HPDE6-E6E7 (cell line): Measurements from ENCODE around the gene RAPGEFL1.
"Not testable (repeated sequence)": the region's sequence is repeated elsewhere in the genome, so short reads cannot be mapped to it uniquely, and the experiment has no call there.

Experiments
- DNase-seq: peaks from one replicate; pipeline ENCODE4 v3.0.0; 2011; ENCODE audit warnings: missing footprints; ENCODE audit errors: extremely low spot score

Gene RAPGEFL1

GRCh38 chr17:40209404-40210093 is 32.3 kb downstream of the RAPGEFL1 start:
- DNase-seq, result no peak

GRCh38 chr17:40213914-40214313 is 36.6 kb downstream of the RAPGEFL1 start:
- DNase-seq, result not testable (repeated sequence)

GRCh38 chr17:40218006-40218739 is 40.9 kb downstream of the RAPGEFL1 start:
- no peak for DNase-seq

GRCh38 chr17:40218740-40219593 is 41.7 kb downstream of the RAPGEFL1 start, which contains the start of gene WIPF2:
Gene WIPF2 (plus strand): TSS chr17:40219304. CDS start chr17:40256460, 37,156 bp downstream.
- peak; percentile 87 for DNase-seq

GRCh38 chr17:40219594-40220338 is 42.5 kb downstream of the RAPGEFL1 start:
- peak; percentile 45 for DNase-seq

- DNase-seq, result no peak
Observed at GRCh38 chr17:40224718-40225550, 47.7 kb downstream of the RAPGEFL1 start.

- DNase-seq, result not testable (repeated sequence)
Observed at GRCh38 chr17:40229146-40229545, 51.9 kb downstream of the RAPGEFL1 start.

- DNase-seq, result no peak
Observed at GRCh38 chr17:40230670-40231069, 53.4 kb downstream of the RAPGEFL1 start.

- not testable (repeated sequence) for DNase-seq
Observed at GRCh38 chr17:40231928-40232327, 54.7 kb downstream of the RAPGEFL1 start.

GRCh38 chr17:40241252-40241834 is 64.1 kb downstream of the RAPGEFL1 start:
- DNase-seq, result no peak

- no peak for DNase-seq
Observed at GRCh38 chr17:40242774-40243173, 65.5 kb downstream of the RAPGEFL1 start.

GRCh38 chr17:40243761-40244160 is 66.5 kb downstream of the RAPGEFL1 start:
- no peak for DNase-seq

- no peak for DNase-seq
Observed at GRCh38 chr17:40244255-40244654, 67.0 kb downstream of the RAPGEFL1 start.
